HT-29 (cell line): Measurements from ENCODE around the gene SH3RF3. TPM values are rescaled to one million over a fixed set of nuclear protein-coding genes. Genes with fewer than 3 reads are reported as not detected.
A peak's percentile ranks its signal among the peaks of the same experiment; 100 is the strongest.

Source experiments
- DNase-seq: peaks from one replicate; pipeline ENCODE4 v3.0.0-alpha.2; 2015; ENCODE audit warnings: low spot score
- total RNA-seq: library from RNA; depleted of rRNA; stranded (reverse); fragments of >200 nt; shearing (Covaris generic); gene quantifications from 2 replicates; pipeline ENCODE4 v1.2.3, GENCODE V29; 2014

SH3RF3 gene
- total RNA-seq, 1 experiment from 2014 or later = 0.05 TPM

GRCh38 chr2:109332880-109333279 lies 203.9 kb downstream of the SH3RF3 start:
- no peak for DNase-seq

GRCh38 chr2:109333414-109334210 lies 204.6 kb downstream of the SH3RF3 start:
- peak; percentile 5 for DNase-seq

- no peak for DNase-seq
Measured at GRCh38 chr2:109335631-109336176, 206.7 kb downstream of the SH3RF3 start.

DNA sequence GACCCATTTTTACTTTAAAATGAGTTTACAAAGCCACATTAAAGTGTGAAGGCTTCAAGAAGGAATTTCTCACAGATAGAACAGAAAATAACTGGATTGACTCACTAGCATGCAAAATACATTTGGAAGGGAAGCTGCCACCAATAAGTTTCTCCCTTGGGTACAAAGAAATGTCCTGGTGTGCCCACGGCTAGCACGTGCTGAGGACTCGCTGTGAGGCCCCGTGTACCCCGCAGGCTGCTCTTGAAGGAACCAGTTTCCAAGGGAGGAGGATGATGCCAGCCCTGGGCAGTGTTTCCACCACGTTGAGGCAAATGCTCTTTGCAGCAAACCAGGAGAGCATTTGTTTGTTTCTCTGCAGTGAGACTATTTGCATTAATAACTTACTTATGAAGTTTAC lies 207.3 kb downstream of the SH3RF3 start:
- DNase-seq = no peak

DNA sequence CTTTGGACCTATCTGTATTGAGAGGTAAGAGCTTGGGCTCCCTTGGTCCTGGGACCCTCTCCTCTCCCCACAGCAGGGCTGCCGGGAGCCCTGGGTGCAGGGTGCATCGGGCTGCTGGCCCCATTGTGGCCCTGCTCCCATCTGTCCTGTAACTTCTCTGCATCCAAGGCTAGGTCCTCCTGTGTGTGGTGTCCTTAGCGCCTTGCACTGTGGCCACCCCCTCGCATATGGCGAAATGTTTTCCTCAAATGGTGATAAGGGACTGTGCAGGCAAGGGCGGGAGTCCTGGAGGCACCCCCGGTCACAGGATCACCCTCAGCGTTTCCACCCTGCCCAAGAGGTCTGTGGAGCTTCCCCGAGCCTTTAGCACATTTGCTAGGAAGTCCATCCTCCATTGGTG lies 208.2 kb downstream of the SH3RF3 start:
- DNase-seq = no peak

DNA sequence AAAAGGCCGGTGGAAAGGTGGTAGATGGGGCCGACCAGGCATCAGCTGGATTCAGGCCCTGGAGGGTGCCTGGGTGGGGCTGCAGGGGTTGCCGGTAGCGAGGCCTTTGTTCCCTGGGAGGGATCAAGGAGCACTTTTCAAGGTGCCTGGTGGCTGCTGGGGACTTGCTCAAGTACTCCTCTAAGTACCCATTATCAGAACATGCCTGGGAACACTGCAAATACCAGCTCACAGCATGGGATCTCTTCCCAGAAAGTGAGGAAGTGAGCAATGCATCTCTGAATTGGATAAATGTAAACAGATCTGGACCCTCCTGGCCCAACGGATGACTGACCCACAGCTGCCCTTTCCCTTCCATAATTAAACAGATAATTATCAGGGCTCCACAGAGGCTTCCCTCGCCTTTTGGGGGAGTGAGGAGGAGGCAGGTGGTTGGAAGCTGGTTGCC lies 210.5 kb downstream of the SH3RF3 start:
- DNase-seq = no peak

DNA sequence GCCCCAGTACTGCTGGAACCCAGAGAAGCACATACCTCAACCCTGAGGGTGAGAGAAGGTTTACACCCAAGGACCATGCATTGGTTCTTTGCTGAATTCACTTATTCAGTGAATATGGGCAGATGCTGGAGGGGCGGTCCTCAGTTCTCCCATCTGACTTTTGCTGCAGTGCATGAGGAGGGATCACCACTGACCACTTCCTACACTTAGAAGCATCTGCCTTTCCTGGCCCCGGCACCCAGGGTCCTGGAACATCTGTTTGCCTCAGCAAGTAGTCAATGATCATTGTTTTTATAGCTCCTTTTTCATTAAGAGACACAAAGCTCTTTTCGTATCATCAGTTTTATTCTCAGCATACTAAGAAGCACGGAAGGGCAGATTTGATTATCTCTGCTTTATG lies 211.4 kb downstream of the SH3RF3 start:
- DNase-seq = no peak

DNA sequence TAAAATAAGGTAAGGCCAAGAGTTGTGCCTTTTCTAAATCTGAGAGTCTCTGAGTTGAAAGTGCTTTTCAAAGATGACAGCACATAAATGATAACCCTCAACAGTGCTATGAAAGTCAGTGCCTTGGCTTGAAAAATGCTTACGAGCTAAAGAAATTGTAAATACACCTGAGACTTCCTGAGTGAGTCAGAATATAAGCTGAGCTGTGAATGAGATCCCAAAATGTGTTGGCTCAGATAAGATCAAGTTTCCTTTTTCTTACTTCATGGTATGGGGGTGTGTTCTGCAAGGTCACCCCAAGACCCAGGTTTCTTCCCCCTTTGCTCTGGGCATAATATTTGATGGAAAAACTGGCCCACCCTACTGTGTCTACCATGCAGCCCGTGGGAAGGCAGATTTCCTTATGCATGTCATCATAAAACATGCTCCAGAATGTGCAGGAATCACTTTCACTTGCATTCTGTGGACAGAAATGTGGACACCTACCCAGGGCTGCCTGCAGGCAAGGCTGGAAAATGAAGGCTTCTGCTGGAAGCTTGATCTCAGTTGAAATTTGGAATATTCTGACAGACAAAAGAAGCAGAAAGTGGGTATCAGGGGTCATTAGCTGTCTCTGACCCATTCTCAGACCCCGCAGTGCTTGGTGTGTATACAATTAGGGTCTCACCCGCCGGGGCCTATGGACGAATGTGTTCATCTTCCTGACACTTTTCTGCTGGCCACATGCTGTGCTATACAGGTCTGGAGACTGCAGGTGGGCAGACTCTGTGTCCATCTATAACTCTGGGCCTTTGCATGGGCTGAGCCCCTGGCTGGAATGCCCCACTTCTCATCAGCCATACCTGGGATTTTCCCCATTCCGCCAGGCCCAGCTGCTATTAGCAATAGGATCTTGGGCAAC lies 212.6 kb downstream of the SH3RF3 start:
- no peak for DNase-seq

GRCh38 chr2:109342256-109342850 lies 213.3 kb downstream of the SH3RF3 start:
- no peak for DNase-seq

- no peak for DNase-seq
Measured at GRCh38 chr2:109342930-109343329, 213.9 kb downstream of the SH3RF3 start.

- no peak for DNase-seq
Measured at GRCh38 chr2:109343460-109343859, 214.5 kb downstream of the SH3RF3 start.

DNA sequence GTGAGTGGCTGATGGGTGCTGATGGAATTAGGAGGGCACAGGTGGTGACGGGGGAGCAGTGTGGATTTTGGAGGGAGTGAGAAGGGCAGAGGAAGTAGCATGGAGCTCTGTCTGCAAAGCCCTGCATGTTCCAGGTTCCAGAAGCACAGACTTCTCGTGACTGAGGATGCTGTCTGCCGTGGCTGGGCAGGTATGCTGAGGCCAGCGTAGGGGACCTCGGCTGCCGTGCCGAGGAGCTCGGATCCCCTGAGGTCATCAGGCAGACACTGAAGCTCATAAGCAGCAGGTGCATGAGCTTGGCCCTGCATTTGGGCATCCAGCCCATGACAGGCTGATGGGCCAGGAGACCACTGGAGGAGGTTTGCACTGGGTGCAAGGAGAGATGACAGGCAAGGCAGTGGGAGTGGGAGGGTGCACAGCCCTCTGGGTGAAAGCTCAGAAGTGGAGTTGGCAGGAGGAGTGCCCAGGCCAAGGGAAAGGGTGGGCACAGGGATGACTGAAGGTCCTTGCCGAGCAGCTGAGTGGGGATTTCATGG lies 215.3 kb downstream of the SH3RF3 start:
- DNase-seq = no peak

DNA sequence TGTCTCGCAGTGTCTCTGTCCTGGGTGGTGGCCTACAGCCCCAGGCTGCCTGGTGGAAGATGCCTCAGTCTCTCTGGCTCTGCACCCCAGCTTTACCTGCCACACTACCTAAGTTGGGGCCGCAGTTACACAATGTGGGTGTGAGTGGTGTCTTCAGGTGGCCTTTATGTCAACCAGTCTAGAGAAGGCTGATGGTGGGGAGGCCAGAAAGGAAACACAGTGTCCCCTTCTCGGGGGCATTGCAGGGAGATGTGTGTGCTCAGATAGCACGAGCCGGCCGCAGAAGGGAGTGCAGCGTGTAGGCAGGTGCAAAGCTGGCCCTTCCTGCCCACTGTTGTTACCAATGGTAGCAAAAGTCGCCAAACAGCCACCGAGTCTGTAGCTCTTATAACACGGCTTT lies 216.1 kb downstream of the SH3RF3 start:
- DNase-seq = no peak

DNA sequence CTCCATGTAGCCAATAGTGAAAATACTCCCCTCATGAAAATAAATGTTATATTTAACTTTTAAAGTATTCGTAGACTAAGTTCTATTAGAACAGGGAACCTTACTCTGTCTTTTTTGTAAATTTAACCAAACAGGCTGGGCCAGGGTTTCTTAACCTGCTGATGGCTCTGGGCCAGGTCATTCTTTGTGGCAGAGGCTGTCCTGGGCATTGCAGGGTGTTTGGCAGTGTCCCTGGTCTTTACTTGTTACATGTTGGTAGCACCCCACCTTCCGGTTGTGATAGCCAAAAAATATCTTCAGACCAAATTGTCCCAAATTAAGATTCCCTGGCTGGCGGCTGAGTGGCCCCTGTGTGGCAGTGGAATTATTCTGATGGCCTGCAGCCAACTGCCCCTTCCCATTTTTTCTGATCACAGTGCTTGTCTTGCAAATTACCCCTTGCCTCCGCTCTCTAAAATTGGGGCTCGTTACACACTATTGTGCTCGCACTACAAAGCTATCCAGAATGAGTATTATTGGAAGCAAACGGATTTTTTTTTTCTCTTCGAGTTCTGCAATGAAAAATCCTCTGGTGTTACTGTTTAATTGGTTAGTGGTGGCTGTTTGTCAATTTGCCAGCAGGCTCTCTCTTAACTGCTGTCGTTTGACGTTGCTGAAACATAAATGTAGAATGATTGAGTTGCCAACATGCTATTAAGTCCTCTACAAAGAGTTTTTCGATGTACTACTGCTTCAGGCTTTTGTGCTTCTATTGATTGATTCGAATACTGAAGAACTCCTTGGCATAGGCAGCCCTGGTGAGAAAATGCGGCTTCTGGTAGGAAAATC lies 216.9 kb downstream of the SH3RF3 start:
- DNase-seq = no peak

DNA sequence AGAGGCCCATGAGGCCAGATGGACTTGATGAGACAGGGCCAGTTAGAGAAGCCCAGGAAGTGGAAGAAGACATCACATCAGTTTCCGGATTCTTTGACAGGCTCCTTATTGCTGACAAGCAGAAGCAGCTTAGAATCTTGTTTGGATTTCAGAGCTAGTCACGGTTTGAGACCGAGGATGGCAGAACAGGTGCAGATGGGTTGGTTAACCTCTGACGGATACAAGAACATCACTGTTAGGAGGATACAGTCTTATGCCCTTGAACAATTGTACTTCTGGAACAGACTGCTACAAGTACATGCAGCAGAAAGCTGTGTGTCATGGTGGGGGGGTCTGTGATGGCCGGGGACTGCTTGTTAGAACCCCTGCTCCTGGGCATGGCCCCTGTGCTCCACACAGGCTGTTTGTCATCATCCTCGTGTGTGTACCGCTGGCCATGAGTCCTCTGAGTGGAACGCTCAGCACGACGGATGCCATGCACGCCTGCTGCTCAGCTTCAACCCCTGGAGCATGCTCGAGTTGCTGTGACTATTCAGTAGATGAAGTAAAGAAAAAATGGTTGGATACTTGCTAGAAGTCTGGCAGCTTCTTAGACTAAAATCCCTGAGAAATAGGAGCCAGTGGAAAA lies 217.7 kb downstream of the SH3RF3 start:
- no peak for DNase-seq

DNA sequence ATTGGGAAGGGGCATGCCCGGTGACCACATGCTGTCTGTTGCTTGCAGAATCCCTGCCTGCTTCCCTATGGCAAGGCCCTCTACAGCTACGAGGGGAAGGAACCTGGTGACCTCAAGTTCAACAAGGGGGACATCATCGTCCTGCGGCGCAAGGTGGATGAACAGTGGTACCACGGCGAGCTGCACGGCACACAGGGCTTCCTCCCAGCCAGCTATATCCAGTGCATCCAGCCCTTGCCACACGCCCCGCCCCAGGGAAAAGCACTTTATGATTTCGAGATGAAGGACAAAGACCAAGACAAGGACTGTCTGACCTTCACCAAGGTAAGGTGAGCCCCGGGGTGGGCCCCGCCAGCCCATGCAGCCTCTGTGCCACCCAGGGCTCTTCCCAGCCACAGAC lies 218.6 kb downstream of the SH3RF3 start:
- no peak for DNase-seq

DNA sequence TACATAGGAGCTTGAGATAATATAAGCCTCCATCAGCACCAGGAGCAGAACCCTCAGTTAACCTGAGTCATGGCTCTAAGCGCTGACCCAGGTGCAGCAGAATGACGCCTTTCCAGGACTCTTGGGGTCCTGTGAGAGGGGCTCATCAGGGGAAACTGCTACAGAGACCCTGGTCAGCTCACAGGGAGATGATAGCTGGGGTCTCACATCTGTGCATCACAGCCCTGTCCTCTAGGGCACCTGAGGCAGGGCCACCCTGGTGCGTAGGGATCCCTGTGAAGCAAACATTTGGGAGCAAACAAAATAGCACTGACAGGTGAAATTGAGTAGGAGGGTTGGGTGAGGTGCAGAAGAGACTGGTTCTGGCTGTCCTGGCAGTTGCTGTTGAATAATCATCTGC lies 219.2 kb downstream of the SH3RF3 start:
- DNase-seq = no peak

DNA sequence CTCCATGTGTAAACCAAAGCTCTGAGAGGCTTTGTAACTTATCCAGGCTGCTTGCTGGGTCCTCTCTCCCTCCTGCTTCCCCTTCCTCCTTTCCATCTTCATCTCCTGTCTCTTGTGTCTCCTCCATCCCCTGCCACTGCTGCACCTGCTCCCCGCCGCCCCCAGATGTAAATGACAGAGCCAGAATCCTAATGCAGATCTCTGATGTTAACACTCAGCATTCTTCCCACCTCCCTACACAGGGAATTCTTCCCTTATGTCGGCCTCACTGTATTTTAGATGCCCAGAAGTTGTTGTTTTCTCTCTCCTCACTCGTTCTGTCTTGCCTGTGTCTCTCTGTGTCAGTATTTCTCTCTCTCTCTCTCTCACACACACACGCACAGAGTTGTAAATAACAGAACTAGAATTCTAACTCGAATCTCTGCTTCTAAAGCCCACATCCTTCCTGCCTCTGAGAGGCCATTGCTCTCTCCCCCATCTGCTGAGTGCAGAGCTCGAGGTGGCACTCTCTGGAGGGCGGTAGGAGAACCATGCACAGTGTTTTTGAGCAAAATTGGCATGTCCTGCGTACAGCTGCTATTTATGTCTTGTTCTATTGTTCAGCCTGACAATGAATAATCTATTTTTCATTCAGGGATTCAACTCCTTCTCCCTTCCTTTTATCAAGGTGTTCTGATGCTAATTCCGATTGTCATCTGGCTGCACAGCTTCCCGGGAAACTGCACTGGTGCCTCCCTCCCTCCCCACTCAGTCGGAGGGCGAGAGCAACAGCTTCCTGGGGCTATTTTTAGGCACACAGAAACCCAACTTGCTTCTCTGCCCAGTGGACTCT lies 219.9 kb downstream of the SH3RF3 start:
- no peak for DNase-seq
